GM19455 (cell line): ENCODE results near the gene RTCB.

ENCODE experiments used
- ATAC-seq: cut with Tn5 transposase; IDR thresholded peaks from one replicate; pipeline ENCODE4 v1.9.1; 2021; ENCODE audit not compliant: unreplicated experiment

Gene RTCB

DNA sequence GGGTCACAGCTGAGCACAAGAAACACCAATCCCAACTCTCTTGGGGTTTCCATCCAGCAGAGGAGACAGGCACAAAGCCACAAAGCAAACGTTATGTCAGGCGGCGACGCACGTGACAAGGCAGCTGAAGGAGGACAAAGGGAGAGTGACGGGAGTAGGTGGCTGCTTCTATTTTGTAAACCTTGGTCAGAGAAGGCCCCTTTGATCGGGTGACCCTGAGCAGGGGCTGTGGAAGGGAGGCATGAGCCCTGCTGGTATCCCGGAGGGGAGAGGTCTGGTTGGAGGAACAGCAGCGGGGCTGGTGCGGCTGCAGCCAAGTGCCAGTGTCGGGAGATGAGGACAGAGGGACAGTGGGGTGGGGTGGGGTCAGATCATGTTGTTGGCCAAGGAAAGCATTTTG is 71.6 kb downstream of the RTCB start:
- ATAC-seq: no peak

DNA sequence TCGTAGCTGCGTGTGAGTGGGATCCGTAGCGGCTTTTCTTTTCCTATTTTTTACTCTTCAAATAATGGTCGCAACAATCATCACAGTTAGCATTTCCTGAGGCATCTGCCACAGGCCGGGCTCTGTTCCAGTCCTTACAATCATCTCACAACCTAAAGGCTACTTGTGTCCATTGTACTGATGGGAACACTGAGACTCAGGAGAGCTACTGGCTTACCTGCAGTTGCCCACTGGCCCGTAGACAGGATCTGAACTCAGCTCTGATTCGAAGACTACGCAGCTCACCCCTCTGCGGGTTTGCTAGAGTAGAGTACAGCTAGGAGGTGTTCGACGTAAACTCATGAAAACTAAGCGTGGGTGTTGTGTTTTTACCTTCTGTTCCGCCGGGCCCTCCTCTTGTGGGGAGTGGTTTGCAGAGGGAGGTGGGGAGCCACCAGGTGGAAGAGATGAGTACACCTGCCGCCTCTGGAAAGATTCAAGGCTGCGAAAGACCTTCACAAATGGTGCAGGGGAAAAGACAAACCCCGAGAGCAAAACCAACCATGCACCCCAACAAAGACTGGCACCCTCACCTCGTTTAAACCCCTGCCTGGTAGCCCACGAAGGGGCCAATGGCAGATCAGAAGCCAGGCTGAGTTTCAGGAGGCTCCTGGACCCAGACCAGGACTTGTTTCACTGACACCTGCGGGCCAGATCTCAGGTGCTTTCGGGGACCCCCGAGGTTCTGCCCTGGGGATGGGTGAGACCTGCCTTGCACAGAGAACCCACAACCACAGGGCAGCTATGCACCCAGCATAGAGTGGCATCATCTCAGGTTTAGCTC is 72.6 kb downstream of the RTCB start:
- ATAC-seq: no peak

DNA sequence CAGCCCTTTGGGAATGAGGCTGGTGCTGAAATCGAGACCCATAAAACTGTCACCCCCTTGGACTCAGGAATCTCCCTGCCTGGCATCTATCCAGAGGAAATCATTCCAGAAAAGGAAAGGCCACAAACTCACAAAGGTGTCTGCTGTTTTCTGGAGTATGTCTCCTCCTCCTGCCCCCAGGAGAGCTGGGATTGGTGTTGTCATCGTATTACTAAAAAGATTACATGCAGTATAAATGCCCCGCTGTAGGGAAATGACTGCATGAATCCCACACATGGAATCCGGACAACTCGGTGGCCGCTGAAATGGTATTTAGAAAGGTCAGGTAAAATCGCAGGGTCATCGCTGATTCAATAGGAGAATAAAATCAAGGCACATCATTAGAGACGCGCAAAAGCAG is 73.3 kb downstream of the RTCB start:
- ATAC-seq: no peak
